ENCODE results near the gene FAM20C. TPM values are rescaled to one million over a fixed set of nuclear protein-coding genes. Genes with fewer than 3 reads are reported as not detected.

FAM20C gene
- total RNA-seq, 4 donors from 2014 or later = 17.3 to 20.7 (median 19.8) TPM

- 74 to 90% methylated on average over 27 of the region's 27 CpGs for WGBS, 2 donors
- no peak overlapping the region for H3K4me3 ChIP-seq (ENCODE audit: low read depth, poor library complexity, severe bottlenecking)
- no peak for DNase-seq (ENCODE audit: low spot score in 2 of 2)
- intact Hi-C loops (cut with DNase I; ENCODE audit: low total_unique reads) = no loop called here
- TF ChIP-seq CTCF (IDR thresholded peaks at IDR 0.05) (no peak), POLR2A (IDR thresholded peaks at IDR 0.05) (no peak)
These were observed 41.1 kb downstream of the FAM20C start for GRCh38 chr7:233249-234035.

- intact Hi-C loops (cut with DNase I; ENCODE audit: low total_unique reads) = no loop called here
- TF ChIP-seq POLR2A (IDR thresholded peaks at IDR 0.05) (no peak), CTCF (IDR thresholded peaks at IDR 0.05) (no peak)
- peak in 1 of 2 donors; percentile 41 for DNase-seq (ENCODE audit: low spot score in 2 of 2)
- no peak overlapping the region for H3K4me3 ChIP-seq (ENCODE audit: low read depth, poor library complexity, severe bottlenecking)
- 20 to 33% methylated on average over 25 to 33 of the region's 33 CpGs for WGBS, 2 donors
These were observed 41.8 kb downstream of the FAM20C start for GRCh38 chr7:234051-234707.

GRCh38 chr7:234708-235553, 42.6 kb downstream of the FAM20C start:
- no peak overlapping the region for H3K4me3 ChIP-seq (ENCODE audit: low read depth, poor library complexity, severe bottlenecking)
- intact Hi-C loops (cut with DNase I; ENCODE audit: low total_unique reads) = no loop called here
- TF ChIP-seq POLR2A (IDR thresholded peaks at IDR 0.05) (no peak), CTCF (IDR thresholded peaks at IDR 0.05) (no peak)
- peak; percentile 65 to 95 for DNase-seq (ENCODE audit: low spot score in 2 of 2)
- 32 to 37% methylated on average over 27 to 28 of the region's 28 CpGs for WGBS, 2 donors

- WGBS, 2 donors = 76 to 77% methylated on average over 33 to 34 of the region's 34 CpGs
These were observed 43.4 kb downstream of the FAM20C start for GRCh38 chr7:235576-236395.

More at GRCh38 chr7:235576-236395, 43.4 kb downstream of the FAM20C start:
- TF ChIP-seq POLR2A (IDR thresholded peaks at IDR 0.05) = no peak
- TF ChIP-seq CTCF (IDR thresholded peaks at IDR 0.05) = no peak
- DNase-seq (ENCODE audit: low spot score in 2 of 2) = no peak
- H3K4me3 ChIP-seq (ENCODE audit: low read depth, poor library complexity, severe bottlenecking) = no peak overlapping the region
- intact Hi-C loops (cut with DNase I; ENCODE audit: low total_unique reads) = no loop called here
